Subcutaneous abdominal adipose tissue (tissue), 5 donors: Measurements from ENCODE around the gene EPRS1.

Experiments
- H3K27ac ChIP-seq: one replicate; pipeline ENCODE4 v1.7.0; 2013; ENCODE audit warnings: low read depth, mild to moderate bottlenecking, inconsistent platforms, low read length, moderate library complexity
- H3K27me3 ChIP-seq, 5 donors: one replicate each; pipeline ENCODE4 v1.7.0; 2013; ENCODE audit warnings: low read length in 5 of 5, inconsistent platforms in 1 of 5; ENCODE audit not compliant: control insufficient read depth in 5 of 5, insufficient read depth in 4 of 5
- H3K36me3 ChIP-seq, 5 donors: one replicate each; pipeline ENCODE4 v1.7.0; 2013; ENCODE audit warnings: low read length in 5 of 5; ENCODE audit not compliant: control insufficient read depth in 5 of 5, insufficient read depth in 5 of 5
- H3K4me1 ChIP-seq, 5 donors: one replicate each; pipeline ENCODE4 v1.7.0; 2013; ENCODE audit warnings: low read length in 5 of 5, mild to moderate bottlenecking in 3 of 5, moderate library complexity in 1 of 5; ENCODE audit not compliant: control insufficient read depth in 5 of 5, insufficient read depth in 5 of 5
- H3K4me3 ChIP-seq, 5 donors: one replicate each; pipeline ENCODE4 v1.7.0; 2013; ENCODE audit warnings: low read length in 5 of 5, low read depth in 1 of 5
- H3K9ac ChIP-seq, 5 donors: one replicate each; pipeline ENCODE4 v1.7.0; 2013; ENCODE audit warnings: low read length in 5 of 5, mild to moderate bottlenecking in 4 of 5, moderate library complexity in 3 of 5
- H3K9me3 ChIP-seq, 5 donors: one replicate each; pipeline ENCODE4 v1.7.0; 2013; ENCODE audit warnings: low read length in 5 of 5; ENCODE audit not compliant: control insufficient read depth in 5 of 5
- donor health status: healthy.
- donor health status: healthy.
- donor health status: healthy.
- donor health status: healthy.
- donor health status: healthy.

The EPRS1 gene

GRCh38 chr1:220005489-220005888 is 40.8 kb downstream of the EPRS1 start:
- Histone ChIP-seq H3K4me3 (no peak overlapping the region), H3K4me1 (no peaks in the 10 kb centered on the region), H3K36me3 (peaks cover 47 to 83% (median 57%) of the 10 kb centered on the region in 5 donors), H3K27me3 (no peaks in the 10 kb centered on the region), H3K9me3 (no peaks in the 10 kb centered on the region), H3K9ac (no peak overlapping the region), H3K27ac (no peak overlapping the region)

DNA sequence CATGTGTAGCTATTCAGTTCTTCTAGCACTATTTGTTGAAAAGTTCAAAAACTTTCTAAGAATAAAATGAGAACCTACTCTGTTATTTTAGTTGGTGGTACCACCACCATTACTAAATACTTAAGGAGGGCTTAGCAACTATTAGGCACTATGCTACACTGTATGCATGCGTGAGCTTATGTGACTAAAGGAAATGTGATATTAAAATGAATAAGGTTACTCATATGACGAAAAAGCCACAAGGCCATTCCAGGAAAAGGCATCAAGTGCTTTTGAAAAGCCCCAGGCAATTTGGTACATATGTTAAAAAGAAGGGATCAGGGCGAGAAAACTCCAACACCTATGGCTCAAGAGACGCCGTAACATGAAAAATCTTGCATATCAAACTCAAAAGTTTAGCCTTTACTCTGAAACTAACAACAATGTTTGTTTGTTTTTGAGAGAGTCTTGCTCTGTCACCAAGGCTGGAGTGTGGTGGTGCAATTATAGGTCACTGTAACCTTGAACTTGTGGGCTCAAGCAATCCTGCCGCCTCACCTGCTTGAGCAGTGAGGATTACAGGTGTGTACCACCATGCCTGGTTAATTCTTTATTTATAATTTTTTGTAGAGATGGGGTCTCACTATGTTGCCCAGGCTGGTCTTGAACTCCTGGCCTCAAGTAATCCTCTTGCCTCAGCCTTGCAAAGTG is 42.5 kb downstream of the EPRS1 start:
- H3K4me3 ChIP-seq: no peak overlapping the region
- no peaks in the 10 kb centered on the region for H3K4me1 ChIP-seq
- H3K9me3 ChIP-seq: no peaks in the 10 kb centered on the region
- H3K9ac ChIP-seq: no peak overlapping the region
- no peak overlapping the region for H3K27ac ChIP-seq
- H3K27me3 ChIP-seq: no peaks in the 10 kb centered on the region
- peaks cover 44 to 80% (median 47%) of the 10 kb centered on the region in 5 donors for H3K36me3 ChIP-seq

DNA sequence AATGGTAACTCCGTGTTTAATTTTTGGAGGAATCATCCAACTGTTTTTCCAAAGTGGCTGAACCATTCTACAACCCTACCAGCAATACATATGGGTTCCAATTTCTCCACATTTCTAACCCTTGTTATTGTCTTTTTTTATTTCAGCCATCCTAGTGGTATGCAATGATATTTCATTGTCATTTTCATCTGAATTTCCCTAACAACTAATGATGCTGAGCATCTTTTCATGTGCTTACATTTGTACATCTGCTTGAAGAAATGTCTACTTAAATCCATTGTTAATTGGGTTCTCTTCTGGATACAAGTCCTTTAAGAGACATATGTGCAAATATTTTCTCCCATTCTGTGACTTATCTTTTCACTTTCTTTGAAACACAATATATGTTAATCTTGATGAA is 43.3 kb downstream of the EPRS1 start:
- Histone ChIP-seq H3K9ac (no peak overlapping the region), H3K36me3 (peaks cover 39 to 76% (median 45%) of the 10 kb centered on the region in 5 donors), H3K27me3 (no peaks in the 10 kb centered on the region), H3K9me3 (no peaks in the 10 kb centered on the region), H3K4me3 (no peak overlapping the region), H3K4me1 (no peaks in the 10 kb centered on the region), H3K27ac (no peak overlapping the region)

DNA sequence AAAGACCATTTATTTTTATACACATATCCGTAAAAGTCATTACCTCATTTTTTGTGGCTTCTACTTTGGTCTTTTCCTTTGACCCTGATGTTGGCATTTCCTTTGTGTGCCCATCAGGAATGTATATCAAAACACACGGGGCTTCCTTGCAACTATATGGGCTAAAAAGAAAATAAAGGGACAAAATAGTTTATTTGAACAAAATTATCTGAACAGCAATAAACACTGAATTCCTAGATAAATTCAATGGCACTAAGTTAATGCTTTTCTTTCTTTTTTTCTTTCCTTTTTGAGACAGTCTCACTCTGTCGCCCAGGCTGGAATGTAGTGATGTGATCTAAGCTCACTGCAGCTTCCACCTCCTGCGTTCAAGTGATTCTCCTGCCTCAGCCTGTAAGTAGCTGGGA is 45.2 kb downstream of the EPRS1 start:
- H3K36me3 ChIP-seq: peaks cover 44 to 79% (median 53%) of the 10 kb centered on the region in 5 donors

DNA sequence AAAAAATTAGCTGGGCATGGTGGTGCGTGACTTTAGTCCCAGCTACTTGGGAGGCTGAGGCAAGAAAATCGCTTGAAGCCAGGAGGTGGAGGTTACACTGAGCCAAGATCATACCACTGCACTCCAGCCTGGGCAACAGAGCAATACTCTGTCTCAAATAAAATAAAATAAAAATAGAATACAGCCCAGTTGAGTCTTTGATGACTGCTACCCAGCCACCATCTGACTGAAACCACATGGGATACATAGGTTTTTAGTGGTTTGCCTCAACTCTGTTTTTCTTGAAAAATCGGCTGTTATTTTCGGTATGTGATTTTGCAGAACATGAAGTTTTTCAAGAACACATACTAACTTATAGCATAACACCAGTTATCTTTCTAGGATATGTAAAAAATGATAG is 46.5 kb downstream of the EPRS1 start:
- Histone ChIP-seq H3K27ac (no peak overlapping the region), H3K9me3 (no peaks in the 10 kb centered on the region), H3K9ac (no peak overlapping the region), H3K36me3 (peaks cover 46 to 78% (median 53%) of the 10 kb centered on the region in 5 donors), H3K4me1 (no peaks in the 10 kb centered on the region), H3K27me3 (no peaks in the 10 kb centered on the region), H3K4me3 (no peak overlapping the region)

More for the DNA sequence above, 45.2 kb downstream of the EPRS1 start:
- Histone ChIP-seq H3K9ac (no peak overlapping the region), H3K27me3 (no peaks in the 10 kb centered on the region), H3K27ac (no peak overlapping the region), H3K4me1 (no peaks in the 10 kb centered on the region), H3K9me3 (no peaks in the 10 kb centered on the region), H3K4me3 (no peak overlapping the region)
